AG20443 (cell line): ENCODE data around the gene ST3GAL5.

Source experiments
- DNase-seq: peaks from one replicate; pipeline ENCODE4 v3.0.0; 2012; ENCODE audit warnings: low spot score, mixed read lengths

Gene ST3GAL5

DNA sequence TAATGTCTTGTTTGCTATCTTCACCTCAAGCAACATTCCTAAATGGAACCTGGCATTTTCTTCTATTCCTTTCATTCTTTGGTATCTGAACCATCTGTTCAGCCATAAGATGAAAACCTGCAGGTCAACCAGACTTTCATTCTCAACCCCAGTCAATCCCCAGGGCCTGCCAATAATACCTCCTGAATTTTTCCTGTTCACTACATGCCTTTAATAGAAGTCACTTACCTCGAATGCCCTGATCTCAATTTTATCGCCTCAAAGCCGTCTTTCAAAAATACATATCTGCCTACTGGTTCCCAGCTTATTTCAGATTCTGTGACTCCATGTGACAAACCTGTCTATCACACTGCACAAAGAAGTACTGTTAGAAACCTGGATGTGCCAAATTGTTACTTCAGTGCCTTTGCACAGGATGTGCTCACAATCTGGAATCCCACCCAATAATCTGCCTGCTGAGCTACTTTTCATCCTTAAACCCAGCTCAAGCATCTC is 22.6 kb downstream of the ST3GAL5 start:
- DNase-seq = no peak

DNA sequence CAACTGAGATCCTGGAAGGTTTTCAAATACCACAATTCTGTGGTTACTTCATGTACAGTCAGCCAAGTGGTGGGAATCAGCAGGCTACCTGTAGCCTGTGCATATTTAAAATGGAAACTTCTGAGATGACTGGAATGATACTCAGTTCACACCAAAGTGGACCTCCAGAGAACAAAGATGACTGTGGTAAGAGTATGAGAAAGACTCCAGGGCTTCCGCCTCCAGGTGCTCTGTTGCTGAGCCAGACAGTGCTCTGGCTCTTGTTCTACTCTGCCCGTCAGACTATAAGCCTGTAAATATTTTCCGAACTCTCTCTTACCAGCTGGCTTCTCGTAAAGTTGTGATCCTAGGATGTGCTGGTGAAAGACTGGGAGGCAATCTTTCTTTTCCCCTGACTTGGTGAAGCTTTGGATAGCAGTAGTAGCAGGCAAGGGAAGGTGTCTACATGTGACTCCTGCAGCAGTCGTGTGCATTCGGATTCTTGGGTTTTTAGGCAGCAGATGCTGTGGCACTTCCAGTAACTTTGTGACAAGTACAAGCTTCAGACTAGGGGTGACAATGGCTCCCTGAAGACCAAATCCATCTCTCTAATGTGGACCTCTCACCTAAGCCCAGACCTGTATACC is 23.1 kb downstream of the ST3GAL5 start:
- no peak for DNase-seq

DNA sequence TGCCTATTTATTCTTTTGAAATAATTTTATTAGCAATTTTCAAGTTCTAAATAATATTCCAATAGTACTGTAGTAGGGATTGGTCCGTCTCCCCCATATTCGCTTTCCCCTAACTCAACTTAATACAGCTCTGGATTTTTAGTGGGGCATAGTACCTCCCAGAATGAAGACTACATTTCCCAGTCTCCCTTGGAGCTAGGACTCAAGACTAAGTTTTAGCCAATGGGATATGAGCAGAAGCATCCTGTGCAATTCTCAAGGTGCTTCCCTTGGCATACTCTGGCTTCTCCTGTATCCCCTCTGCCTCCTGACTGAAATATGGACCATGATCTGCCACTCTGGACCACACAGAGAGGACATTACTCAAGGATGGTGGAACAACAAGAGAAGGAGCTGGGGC is 24.1 kb downstream of the ST3GAL5 start:
- DNase-seq = no peak

DNA sequence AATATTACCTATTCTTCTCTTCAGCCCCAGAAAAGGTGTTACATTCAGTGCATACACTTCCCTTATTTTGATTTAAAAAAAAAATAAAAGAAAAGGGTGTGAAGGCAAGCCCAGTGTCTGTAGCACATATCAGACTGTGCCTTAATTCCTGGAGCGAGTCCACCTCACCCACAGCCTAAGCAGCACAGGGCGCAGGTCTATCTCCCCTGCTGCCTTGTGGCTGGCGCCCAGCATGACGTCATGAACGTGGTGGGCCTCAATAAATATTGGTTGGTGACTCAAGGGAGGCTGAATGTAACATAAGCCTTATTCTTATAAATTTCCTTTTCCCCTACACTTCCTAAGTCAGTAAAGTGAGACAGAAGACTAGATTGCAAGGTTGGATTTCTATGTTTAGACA is 26.4 kb downstream of the ST3GAL5 start:
- no peak for DNase-seq

DNA sequence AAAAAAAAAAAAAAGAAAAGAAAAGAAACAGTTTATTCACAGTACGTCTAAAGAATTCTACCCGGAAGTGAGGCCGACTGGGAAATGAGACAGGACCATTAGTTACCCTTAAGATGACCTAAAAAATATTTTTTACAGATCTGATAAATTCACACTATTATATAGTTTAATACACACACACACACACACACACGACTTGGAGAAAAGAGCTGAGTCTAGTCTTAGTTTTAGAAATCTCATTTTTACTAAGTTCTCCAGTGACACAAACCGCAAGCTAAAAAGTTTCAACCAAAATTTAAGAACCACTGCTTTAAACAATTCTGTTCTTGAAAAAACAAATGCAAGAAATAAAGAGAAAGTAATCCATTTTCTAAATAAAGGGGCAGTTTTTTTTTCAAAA is 27.1 kb downstream of the ST3GAL5 start:
- no peak for DNase-seq

DNA sequence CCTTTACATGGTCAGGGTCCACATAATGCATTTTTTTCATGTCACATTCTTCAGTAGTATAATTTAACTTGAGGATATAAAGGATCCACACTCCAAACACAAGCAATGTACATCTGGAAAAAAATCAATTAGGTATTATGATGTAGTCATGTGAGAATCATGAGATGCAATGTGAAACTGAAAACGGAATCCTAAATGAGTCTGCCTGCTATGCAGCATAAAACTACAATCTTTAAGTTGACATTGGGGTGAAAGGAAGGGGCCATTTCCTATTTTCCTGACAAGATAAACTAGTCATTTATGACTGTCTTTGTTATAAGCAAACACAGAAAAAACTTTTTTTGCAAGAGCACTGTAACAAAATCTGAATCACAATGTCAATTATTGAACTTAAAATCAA is 27.6 kb downstream of the ST3GAL5 start:
- DNase-seq = no peak

DNA sequence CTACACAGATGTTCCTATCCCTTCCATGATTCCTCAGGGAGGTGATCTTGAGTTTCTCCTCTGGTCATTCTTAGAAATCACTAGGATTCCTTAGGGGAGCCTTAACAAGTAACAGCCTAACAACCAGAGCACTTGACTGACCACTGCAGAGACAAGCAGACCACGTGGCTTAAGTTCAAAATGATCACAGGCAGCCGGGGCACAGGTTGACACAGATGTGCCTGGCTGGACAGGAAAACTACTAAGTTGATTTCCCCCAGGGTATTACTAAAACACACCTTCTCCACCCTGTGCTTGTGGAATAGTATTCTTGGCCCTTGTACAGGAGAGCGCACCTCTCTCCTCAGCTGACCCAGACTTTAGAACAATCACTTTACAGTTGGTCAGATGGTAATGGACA is 29.9 kb downstream of the ST3GAL5 start:
- DNase-seq = no peak

DNA sequence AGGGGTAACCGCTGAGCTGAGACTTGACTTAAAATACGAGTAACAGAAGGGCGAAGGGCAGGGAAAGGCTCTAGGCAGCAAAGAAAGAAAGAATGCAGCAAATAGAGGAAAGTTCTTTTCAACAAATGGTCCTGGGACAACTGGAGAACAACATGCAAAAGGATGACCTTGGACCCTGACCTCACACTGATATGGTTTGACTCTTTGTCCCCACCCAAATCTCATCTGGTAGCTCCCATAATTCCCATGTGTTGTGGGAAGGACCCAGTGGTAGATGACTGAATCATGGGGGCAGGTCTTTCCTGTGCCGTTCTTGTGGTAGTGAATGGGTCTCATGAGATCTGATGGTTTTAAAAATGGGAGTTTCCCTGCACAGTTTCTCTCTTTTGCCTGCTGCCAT is 33.9 kb downstream of the ST3GAL5 start:
- DNase-seq = no peak

DNA sequence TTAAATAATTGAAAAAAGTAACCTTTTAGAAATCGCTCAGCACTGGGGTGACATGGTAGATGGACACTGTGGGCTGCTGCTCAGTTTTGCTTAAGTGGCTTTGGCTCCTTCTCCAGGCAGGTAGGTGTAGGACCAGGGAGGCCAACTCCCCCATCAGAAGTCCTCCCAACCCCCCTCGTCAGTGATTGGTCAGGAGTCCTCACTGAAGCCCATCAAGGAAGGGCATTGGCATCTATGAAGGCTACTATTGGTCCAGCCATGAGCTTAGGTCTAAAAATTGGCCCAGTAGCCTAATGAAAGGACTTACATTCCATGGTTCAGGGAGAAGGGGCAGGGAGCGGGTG is 34.7 kb downstream of the ST3GAL5 start:
- DNase-seq = no peak

DNA sequence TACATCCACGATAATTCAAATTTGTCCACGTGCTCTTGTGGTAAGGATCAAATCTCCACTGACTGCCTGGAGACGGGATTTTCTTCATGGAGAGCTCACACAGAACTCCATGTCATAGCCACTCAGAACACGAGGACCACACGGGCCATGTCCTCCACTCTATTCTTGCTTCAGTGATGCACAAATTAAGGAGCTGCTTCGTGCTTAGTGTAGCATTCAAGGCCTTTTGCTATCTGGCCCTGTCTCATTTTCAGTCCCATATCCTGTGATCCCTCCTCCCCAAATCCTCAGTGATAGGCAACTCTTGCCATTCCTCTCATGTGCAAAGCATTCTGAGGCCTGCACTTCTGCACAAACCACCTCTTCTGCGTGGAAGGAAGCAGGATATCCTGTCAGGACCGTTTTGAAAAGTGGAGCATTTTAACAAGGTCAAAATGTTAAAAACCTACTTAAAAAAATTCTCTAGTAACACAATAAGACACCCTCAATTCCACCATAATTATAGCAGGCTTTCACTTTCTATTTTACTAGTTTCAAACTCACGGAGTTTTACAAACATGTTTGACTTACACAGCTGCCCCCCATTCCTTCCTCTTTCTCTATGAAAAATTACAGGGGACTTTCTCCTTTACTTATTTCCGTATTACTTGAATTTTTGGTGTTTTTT is 35.2 kb downstream of the ST3GAL5 start:
- no peak for DNase-seq

DNA sequence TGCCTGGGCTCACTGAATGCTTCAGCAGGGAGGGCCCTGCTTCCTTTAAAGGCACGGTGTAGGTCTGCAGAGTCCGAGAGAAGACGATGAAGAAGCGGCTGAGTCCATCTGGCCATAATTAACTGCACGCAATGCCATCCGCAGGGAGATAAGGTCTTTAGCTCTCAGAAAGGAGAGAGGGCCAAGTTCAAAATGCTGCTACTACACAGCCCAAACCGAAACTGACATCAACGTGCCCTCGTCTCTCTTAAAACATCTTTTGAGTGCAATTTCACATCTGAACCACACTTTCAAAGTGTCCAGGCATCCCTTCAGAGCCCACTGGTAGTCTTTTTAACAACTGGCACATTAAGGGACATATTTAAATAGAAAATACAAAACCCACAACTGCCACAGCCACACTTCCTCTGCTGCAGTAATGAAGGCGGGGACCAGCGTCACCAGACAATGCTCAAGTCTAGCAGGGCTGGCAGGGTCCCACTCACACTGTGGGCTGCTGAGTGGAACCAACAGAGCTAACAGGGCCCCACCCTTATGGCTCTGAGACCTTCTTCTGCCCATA is 35.8 kb downstream of the ST3GAL5 start:
- DNase-seq = peak; percentile 67

DNA sequence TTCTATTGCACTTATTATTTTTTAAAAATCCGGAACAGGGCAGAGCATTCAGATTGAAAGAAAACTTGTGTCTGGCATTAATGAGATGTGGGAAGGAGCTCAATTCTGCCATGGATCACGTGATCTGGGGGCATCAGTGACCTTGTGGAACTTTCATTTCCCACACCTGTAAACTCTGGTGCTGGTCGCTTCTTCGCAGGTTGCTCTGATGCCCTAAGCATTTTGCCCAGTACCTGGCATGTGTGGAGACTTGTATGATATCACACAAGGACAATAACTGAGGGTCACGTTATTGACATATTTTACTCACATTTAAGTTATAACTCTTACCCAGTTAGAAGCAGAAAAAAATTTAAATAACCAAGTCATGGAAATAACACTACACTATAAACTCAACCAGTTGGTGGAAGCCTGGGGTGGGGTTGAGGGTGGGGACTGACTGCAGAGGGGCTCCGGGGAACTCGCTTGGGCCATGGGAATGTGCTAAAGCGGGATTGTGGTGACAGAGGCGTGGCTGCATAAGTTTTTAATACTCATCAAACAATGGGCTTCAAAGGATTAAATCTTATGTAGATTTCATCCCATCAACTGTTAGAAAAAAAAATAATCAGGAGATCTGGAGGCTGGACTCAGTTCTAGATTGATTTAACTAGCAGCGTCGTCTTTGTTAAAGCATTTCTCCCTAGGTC is 36.5 kb downstream of the ST3GAL5 start:
- DNase-seq = no peak

DNA sequence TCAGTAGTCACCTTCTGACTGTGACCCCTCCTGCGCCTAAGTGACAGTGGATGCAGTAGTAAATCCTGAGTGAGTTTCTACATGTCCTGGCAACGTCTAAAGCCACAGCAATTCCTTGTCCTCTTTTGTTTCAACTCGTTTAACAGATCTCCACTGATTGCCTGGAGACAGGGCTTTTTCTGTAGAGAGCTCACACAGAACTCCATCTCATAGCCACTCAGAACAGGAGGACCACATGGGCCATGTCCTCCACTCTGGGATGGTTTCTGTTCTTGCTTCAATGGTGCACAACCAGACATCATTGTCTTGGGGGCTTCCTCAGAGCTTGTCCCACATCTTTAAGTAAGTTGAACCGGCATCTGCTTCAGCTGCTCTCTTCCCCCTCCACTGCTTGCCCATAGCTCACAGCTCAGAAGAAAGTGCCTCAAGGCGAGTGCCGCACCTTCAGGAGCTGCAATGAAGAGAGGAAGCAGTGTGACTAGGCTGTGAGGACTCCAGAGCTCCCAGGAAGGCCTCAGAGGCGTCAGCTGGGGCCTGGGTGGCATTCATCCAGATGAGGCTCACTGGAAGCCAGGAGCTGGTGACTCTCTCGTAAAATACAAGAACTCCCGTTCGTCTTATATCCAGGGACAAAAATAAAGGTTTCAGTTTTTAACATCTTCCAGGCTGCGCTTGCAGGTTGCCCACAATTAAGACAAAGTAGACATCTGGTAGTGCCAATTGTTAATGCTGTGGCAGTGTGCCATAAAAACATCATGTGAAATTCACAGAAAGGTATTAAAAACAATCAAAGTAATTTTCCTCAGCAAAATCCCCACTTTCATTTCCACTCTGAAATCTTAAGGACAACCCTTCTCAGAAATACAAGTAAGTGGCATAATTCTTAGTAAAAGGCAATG is 37.3 kb downstream of the ST3GAL5 start:
- peak; percentile 48 for DNase-seq

DNA sequence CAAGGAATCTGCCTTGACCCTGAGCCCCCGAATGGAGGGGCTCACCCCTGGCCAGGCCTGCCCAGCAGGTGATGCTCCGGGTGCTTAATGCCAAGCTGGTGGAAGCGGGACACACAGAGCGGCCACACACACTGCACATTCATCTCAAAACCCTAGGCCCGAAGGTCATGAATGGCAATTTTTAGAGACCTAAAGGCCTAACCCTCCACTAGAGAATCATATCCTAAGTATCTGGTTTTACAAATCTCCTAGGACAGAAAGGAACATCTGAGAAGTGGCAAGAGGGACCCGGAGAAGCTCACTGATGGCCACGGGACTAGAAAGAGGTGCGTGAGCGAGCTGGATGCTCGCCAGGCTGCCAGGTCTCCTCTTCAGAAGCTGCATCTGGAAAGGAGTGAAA is 38.3 kb downstream of the ST3GAL5 start:
- DNase-seq = no peak

DNA sequence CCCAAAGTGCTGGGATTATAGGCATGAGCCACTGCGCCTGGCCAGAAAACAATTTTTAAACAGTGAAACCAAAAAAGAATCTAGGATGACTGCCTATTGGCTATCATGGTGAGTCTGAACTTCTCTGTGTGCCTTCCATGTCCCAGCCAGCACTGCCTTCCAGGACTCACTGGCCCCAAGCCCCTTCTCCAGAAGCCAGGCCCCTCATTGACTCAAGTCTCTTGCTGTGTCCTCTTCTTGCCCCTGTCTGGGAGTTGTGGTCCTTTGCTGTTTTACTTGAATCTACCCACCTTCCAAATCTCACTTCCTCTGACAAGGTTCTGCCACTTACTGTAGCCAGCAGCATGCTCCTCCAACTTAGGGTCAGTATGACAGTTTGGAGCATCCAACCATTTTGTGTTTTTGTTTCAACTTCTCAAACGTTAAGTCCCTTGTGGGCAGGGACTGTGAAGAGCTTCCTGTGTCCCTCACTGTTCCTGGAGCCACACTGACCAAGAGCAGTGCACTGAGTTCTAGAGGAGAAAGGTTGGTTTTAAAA is 41.7 kb downstream of the ST3GAL5 start:
- no peak for DNase-seq

DNA sequence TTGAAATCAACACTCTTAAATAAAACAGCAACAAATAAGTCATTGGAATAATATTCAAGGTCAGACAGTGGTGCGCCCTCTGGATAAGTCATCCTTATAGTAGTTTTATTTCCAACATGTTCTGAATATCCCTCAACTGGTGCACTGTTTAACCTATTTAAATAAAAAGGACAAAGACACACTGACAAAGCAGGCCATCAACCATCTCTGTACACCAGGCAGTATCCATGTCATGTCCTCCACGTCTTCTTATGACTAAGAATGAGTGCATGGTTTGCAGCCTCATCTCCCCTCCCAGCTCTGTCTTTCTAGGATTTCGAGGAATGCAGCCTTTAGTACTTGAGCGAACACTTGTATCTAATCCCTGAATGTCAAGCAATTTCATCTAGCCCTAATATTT is 42.4 kb downstream of the ST3GAL5 start:
- DNase-seq = peak; percentile 64

DNA sequence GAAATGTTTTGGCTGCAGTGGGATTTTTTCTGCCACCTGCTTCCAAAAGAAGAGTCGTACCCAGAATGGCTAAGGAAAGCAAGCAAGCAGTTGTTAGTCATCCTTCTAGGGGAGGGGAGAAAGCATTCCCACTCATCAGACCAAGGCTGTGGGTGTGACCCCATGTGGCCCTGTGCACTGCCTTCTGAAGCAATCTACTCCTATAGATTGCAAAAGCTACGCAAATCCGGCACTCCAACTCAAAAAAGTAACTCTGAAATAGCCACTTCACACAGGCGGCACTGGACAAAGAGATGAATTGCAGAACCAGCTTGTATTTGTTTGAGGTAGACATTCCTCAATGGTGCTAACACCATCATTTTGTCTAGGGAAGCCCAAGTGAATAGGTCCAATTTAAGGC is 44.3 kb downstream of the ST3GAL5 start:
- no peak for DNase-seq

DNA sequence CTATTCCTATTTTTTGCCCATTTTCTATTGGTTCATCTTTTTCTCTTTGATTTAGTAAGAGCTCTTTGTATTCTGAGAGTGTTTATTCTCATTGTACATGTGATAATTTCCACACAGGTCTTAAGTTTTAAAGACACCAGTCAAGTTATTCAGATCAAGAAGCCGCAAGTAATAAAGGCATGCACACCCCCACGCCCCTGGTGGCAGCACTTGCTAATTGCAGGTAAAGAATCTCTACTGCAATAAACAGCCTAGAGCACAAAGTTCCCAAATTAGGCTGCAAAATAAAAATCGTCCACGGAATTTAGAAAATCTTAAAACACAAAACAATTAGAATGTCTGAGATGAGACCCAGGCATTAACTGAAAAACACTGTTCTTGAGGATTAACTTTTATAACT is 45.2 kb downstream of the ST3GAL5 start:
- no peak for DNase-seq

DNA sequence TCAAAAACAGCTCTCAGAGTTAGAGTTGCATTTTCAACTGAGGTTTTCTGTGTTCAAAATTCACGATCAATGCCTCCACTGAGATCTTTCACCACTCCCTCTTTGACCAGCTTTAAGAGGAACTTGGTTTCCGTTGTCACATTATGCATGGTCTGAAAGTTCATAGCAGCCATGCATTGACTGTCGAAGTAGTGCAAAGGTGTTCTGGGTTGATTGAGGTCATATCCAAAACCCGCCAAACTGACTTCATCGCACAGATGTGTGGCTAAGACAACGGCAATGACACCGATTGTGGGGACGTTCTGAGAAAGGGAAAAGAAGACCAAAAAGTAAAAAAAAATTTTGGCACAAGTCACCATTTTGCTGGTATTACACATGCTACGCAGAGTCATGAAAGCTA is 48.7 kb downstream of the ST3GAL5 start:
- DNase-seq = no peak

DNA sequence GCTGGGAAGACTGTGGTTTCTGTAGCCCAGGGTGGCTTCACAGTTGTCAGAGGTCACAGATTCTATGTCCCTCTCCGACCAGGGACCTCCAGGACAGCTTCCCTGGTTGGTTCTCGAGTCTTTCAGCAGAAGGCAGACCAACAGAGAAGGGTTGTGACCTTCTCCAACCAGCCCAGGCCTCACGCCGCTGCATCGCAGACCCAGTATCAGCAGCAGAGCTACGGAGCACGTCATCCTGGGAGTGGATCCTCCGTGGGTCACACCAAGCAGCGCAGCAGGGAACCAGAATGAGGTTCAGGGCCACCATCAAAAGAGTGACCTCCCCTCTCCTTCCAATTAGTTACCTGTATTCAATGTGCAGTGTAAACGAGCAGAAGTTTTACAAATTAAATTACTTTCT is 49.3 kb downstream of the ST3GAL5 start:
- DNase-seq = no peak

DNA sequence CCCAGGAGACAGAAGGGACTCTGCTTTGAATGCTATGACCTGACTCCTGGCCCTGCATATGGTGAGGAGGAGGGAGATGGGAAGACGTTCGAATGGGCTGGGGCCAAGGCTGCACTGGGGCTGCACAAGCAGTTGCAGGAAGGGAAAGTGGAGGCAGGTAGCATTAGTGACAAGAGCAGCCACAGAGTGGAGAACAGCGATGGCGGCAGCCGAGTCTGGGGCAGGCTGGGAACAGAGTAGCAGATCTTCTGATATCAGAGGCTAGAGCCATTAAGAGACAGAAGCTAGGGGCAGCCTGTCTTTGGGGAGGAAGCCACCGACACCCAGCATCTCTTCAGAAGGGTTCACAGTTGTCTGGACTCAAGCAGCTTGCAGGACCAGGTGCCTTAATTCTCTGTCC is 50.1 kb downstream of the ST3GAL5 start:
- no peak for DNase-seq

DNA sequence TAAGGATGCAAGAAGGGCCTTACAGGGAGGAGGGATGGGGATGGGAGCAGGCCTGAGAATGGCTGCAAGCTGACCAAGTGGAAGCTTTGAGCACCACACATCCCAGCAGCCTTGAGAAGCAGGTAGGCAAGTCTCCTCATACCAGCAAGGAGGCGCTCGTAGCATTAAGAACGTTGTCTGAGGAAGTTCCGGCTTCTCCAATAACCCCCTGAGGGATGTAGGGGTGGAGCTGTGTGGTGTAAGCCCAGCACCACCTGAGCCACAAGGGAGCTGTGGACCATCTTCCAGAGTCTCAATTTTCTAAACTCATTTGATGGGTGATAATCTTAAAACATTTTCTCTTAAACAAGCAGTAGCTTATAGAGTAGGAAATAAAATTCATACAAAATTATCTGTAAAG is 50.6 kb downstream of the ST3GAL5 start:
- no peak for DNase-seq
